IMR-90 (cell line): ENCODE measurements around the gene MRPL19. TPM values are rescaled to one million over a fixed set of nuclear protein-coding genes. Genes with fewer than 3 reads are reported as not detected.

Source experiments
- ATAC-seq: fragments of 200-7000 bp; cut with Tn5 transposase; 2 replicates; pipeline ENCODE4 v1.9.1; 2020; ENCODE audit warnings: low read depth, mild to moderate bottlenecking, moderate library complexity
- Bru-seq: library from RNA; stranded (reverse); fragments of 400-500 nt; gene quantifications from one replicate; lab custom pipeline; 2021; lab: Mats Ljungman, UMichigan
- BruChase-seq, 2 experiments: library from RNA; stranded (reverse); fragments of 400-500 nt; gene quantifications; one replicate each; lab custom pipeline; 2021; lab: Mats Ljungman, UMichigan
- BruUV-seq: library from RNA; stranded (reverse); fragments of 400-500 nt; replicated peaks from 2 replicates; lab custom pipeline; 2021; lab: Mats Ljungman, UMichigan
- CTCF ChIA-PET: fragments of 300-600 bp; formaldehyde crosslinking; extraction: SDS; loops from one replicate; lab custom pipeline; 2021; ENCODE audit warnings: antibody characterized with exemption; lab: Yijun Ruan, JAX
- POLR2A ChIA-PET: fragments of 300-600 bp; sonication (Branson Sonifier 250); formaldehyde crosslinking; loops from one replicate; lab custom pipeline; 2022; ENCODE audit warnings: antibody characterized with exemption; ENCODE audit not compliant: unreplicated experiment; lab: Charles Lee
- DNase-seq: peaks from one replicate; pipeline ENCODE4 v3.0.0; 2013
- H2AFZ ChIP-seq: replicated peaks from 2 replicates; pipeline ENCODE3; 2013; ENCODE audit warnings: low read length, mild to moderate bottlenecking; ENCODE audit not compliant: poor library complexity
- H2AK5ac ChIP-seq: 2 replicates; pipeline ENCODE4 v1.6.1; 2013; ENCODE audit warnings: low read depth, low read length, inconsistent platforms
- H2AK9ac ChIP-seq: replicated peaks from 2 replicates; pipeline ENCODE3; 2013; ENCODE audit warnings: mild to moderate bottlenecking, low read depth, low read length, moderate library complexity; ENCODE audit not compliant: poor library complexity
- H2BK120ac ChIP-seq: 2 replicates; pipeline ENCODE4 v1.6.1; 2013; ENCODE audit warnings: low read depth, low read length, inconsistent platforms
- H2BK15ac ChIP-seq: 3 replicates; pipeline ENCODE4 v1.6.1; 2013; ENCODE audit warnings: low read depth, low read length, inconsistent platforms
- H2BK20ac ChIP-seq: 2 replicates; pipeline ENCODE4 v1.6.1; 2013; ENCODE audit warnings: low read depth, mild to moderate bottlenecking, inconsistent platforms, low read length, moderate library complexity
- H2BK5ac ChIP-seq: 2 replicates; pipeline ENCODE4 v1.6.1; 2013; ENCODE audit warnings: mild to moderate bottlenecking, low read depth, low read length, inconsistent platforms; ENCODE audit not compliant: poor library complexity, severe bottlenecking
- H3K14ac ChIP-seq: replicated peaks from 2 replicates; pipeline ENCODE4 v1.6.1; 2013; ENCODE audit warnings: low read depth, low read length, inconsistent platforms
- H3K18ac ChIP-seq: 2 replicates; pipeline ENCODE4 v1.6.1; 2013; ENCODE audit warnings: low read depth, low read length, control low read depth
- H3K23ac ChIP-seq: 2 replicates; pipeline ENCODE4 v1.6.1; 2013; ENCODE audit warnings: low read depth, low read length, inconsistent platforms
- H3K27ac ChIP-seq: 2 replicates; pipeline ENCODE4 v1.5.1; 2013; ENCODE audit warnings: mild to moderate bottlenecking, control low read depth, low read length; ENCODE audit not compliant: insufficient read depth
- H3K27me3 ChIP-seq: 2 replicates; pipeline ENCODE4 v1.6.1; 2013; ENCODE audit warnings: low read length; ENCODE audit not compliant: control insufficient read depth, insufficient read depth
- H3K36me3 ChIP-seq: 2 replicates; pipeline ENCODE4 v1.6.1; 2013; ENCODE audit warnings: low read length, mixed read lengths; ENCODE audit not compliant: control insufficient read depth, insufficient read depth
- H3K4ac ChIP-seq: 2 replicates; pipeline ENCODE4 v1.6.1; 2013; ENCODE audit warnings: low read depth, low read length, inconsistent platforms
- H3K4me1 ChIP-seq: 2 replicates; pipeline ENCODE4 v1.6.1; 2013; ENCODE audit warnings: low read length, mixed read lengths; ENCODE audit not compliant: control insufficient read depth, insufficient read depth
- H3K4me2 ChIP-seq: 2 replicates; pipeline ENCODE4 v1.6.1; 2013; ENCODE audit warnings: low read depth, mild to moderate bottlenecking, control low read depth, low read length, moderate library complexity
- H3K4me3 ChIP-seq: 2 replicates; pipeline ENCODE4 v1.5.1; 2013; ENCODE audit warnings: low read depth, mild to moderate bottlenecking, control low read depth, low read length, moderate library complexity; ENCODE audit not compliant: insufficient read depth
- H3K56ac ChIP-seq: 2 replicates; pipeline ENCODE4 v1.6.1; 2013; ENCODE audit warnings: low read length, inconsistent platforms; ENCODE audit not compliant: insufficient read depth; ENCODE audit errors: extremely low read depth
- H3K79me1 ChIP-seq, 2 experiments: 2 replicates each; pipeline ENCODE4 v1.6.1; 2013; ENCODE audit warnings: low read length in 2 of 2, inconsistent platforms in 1 of 2, low read depth in 1 of 2
- H3K9ac ChIP-seq: 2 replicates; pipeline ENCODE4 v1.6.1; 2013; ENCODE audit warnings: low read depth, low read length, control low read depth
- H3K9me1 ChIP-seq: 2 replicates; pipeline ENCODE4 v1.6.1; 2013; ENCODE audit warnings: low read length, inconsistent platforms; ENCODE audit not compliant: insufficient read depth
- H3K9me3 ChIP-seq: 2 replicates; pipeline ENCODE4 v1.6.1; 2013; ENCODE audit warnings: low read length; ENCODE audit not compliant: control insufficient read depth, insufficient read depth
- H4K20me1 ChIP-seq: 2 replicates; pipeline ENCODE4 v1.6.1; 2013; ENCODE audit warnings: low read length, inconsistent platforms; ENCODE audit not compliant: insufficient read depth
- H4K5ac ChIP-seq: 2 replicates; pipeline ENCODE4 v1.6.1; 2013; ENCODE audit warnings: mild to moderate bottlenecking, low read depth, low read length, control low read depth
- H4K8ac ChIP-seq, 2 experiments: 2 replicates each; pipeline ENCODE4 v1.6.1; 2013; ENCODE audit warnings: low read depth in 2 of 2, low read length in 2 of 2, control low read depth in 1 of 2, inconsistent platforms in 1 of 2
- H4K91ac ChIP-seq: 2 replicates; pipeline ENCODE4 v1.6.1; 2013; ENCODE audit warnings: low read depth, low read length, inconsistent platforms; ENCODE audit not compliant: insufficient read depth
- CEBPB ChIP-seq: IDR thresholded peaks from 2 replicates; pipeline ENCODE4 v1.6.1; 2012; ENCODE audit warnings: low read depth, low read length, improper control_type of control experiment
- CHD1 ChIP-seq: IDR thresholded peaks from 2 replicates; pipeline ENCODE4 v1.6.1; 2012; ENCODE audit warnings: low read depth, low read length, improper control_type of control experiment
- ELK1 ChIP-seq: fragments of 150-350 bp; IDR thresholded peaks from 2 replicates; pipeline ENCODE4 v1.6.1; 2016; ENCODE audit warnings: low read depth, mild to moderate bottlenecking, low read length, moderate library complexity, borderline replicate concordance
- FOS ChIP-seq: fragments of 150-350 bp; IDR thresholded peaks from 2 replicates; pipeline ENCODE4 v1.6.1; 2016; ENCODE audit warnings: low read depth, low read length
- MAFK ChIP-seq: IDR thresholded peaks from 2 replicates; pipeline ENCODE4 v1.6.1; 2012; ENCODE audit warnings: low read depth, low read length, improper control_type of control experiment
- MAZ ChIP-seq: IDR thresholded peaks from 2 replicates; pipeline ENCODE4 v1.6.1; 2012; ENCODE audit warnings: low read depth, mild to moderate bottlenecking, low read length, improper control_type of control experiment, moderate library complexity, borderline replicate concordance
- MXI1 ChIP-seq: IDR thresholded peaks from 2 replicates; pipeline ENCODE4 v1.6.1; 2012; ENCODE audit warnings: low read depth, mild to moderate bottlenecking, low read length, moderate library complexity, borderline replicate concordance
- NFE2L2 ChIP-seq: fragments of 150-350 bp; IDR thresholded peaks from 2 replicates; pipeline ENCODE4 v1.6.1; 2016; ENCODE audit warnings: low read depth, mild to moderate bottlenecking, low read length
- POLR2A ChIP-seq: IDR thresholded peaks from 2 replicates; pipeline ENCODE4 v1.6.1; 2012; ENCODE audit warnings: mild to moderate bottlenecking, low read depth, low read length
- RAD21 ChIP-seq: IDR thresholded peaks from 2 replicates; pipeline ENCODE4 v1.6.1; 2012; ENCODE audit warnings: low read length, improper control_type of control experiment
- RFX5 ChIP-seq: IDR thresholded peaks from 2 replicates; pipeline ENCODE4 v1.8.0; 2012; ENCODE audit warnings: low read depth, mild to moderate bottlenecking, low read length, moderate library complexity
- SMC3 ChIP-seq: fragments of 150-350 bp; IDR thresholded peaks from 2 replicates; pipeline ENCODE4 v1.6.1; 2016; ENCODE audit warnings: low read depth, mild to moderate bottlenecking, antibody characterized with exemption, low read length, moderate library complexity
- USF2 ChIP-seq: fragments of 150-350 bp; IDR thresholded peaks from 2 replicates; pipeline ENCODE4 v1.6.1; 2017; ENCODE audit warnings: mild to moderate bottlenecking, antibody characterized with exemption, low read length, low read depth
- WGBS, 2 experiments: methylation state at CpG; one replicate each; pipeline versions ENCODE4 v1.1.5 to v1.1.7; 2013; ENCODE audit warnings: missing lambda C conversion rate in 2 of 2; ENCODE audit not compliant: insufficient read length in 1 of 2; ENCODE audit errors: extremely low coverage in 2 of 2; 5-methylcytosine and 5-hydroxymethylcytosine counted together
- dilution Hi-C: fragments of 300-500 bp; cut with HindIII; formaldehyde crosslinking; loops from one replicate; pipeline ENCODE4 v1.14.3; 2018; ENCODE audit warnings: low sequenced_read_pairs; ENCODE audit not compliant: unreplicated experiment
- in situ Hi-C: fragments of 300-500 bp; cut with MboI; formaldehyde crosslinking; loops from 3 replicates; pipeline ENCODE4 v1.14.3; 2019; ENCODE audit warnings: low sequenced_read_pairs, inconsistent platforms, mixed read lengths
- intact Hi-C: fragments of 100-400 bp; cut with micrococcal nuclease; formaldehyde crosslinking; loops from 2 replicates; pipeline ENCODE4 v1.10.0; 2022
- long read RNA-seq: library from polyadenylated mRNA; unstranded; transcript quantifications from one replicate; pipeline ENCODE4 v2.0.0, GENCODE V29; 2021; ENCODE audit not compliant: unreplicated experiment
- polyA plus RNA-seq, 3 experiments: library from polyadenylated mRNA; depleted of rRNA; stranded (reverse); fragments of >200 nt; gene quantifications; 2 replicates each; pipeline ENCODE4 v1.2.3, GENCODE V29; 2012; ENCODE audit warnings: low replicate concordance in 1 of 3
- total RNA-seq: library from RNA; depleted of rRNA; stranded (reverse); fragments of >200 nt; gene quantifications from 2 replicates; pipeline ENCODE4 v1.2.3, GENCODE V29; 2012; rRNA removed

Gene MRPL19
- total RNA-seq: 28.5 and 48.0 TPM in 2 replicates
- 23.4 and 24.8 TPM in 2 replicates for polyA plus RNA-seq (2012; rRNA removed)
- polyA plus RNA-seq (2012; cell fraction: cytosol; rRNA removed): 16.8 and 33.2 TPM in 2 replicates
- polyA plus RNA-seq (2012; cell fraction: nucleus; rRNA removed; ENCODE audit: low replicate concordance): 3.4 and 5.3 TPM in 2 replicates
- Bru-seq, nascent RNA: percentile 65 among the genes with signal in this experiment
- percentile 90 among the genes with signal in this experiment for BruChase-seq, experiment 1, labeled RNA remaining after a 6-hour chase
- BruChase-seq, experiment 2, labeled RNA remaining after a 2-hour chase: percentile 89 among the genes with signal in this experiment
- long read RNA-seq, transcript MRPL19-202 (6 exons, 3,479 nt): major isoform, 37 of 48 reads
- long read RNA-seq, partial matches to known transcripts: 3 of 48 reads
- long read RNA-seq, other reads (novel, unspliced or antisense): 5 of 48 reads

DNA sequence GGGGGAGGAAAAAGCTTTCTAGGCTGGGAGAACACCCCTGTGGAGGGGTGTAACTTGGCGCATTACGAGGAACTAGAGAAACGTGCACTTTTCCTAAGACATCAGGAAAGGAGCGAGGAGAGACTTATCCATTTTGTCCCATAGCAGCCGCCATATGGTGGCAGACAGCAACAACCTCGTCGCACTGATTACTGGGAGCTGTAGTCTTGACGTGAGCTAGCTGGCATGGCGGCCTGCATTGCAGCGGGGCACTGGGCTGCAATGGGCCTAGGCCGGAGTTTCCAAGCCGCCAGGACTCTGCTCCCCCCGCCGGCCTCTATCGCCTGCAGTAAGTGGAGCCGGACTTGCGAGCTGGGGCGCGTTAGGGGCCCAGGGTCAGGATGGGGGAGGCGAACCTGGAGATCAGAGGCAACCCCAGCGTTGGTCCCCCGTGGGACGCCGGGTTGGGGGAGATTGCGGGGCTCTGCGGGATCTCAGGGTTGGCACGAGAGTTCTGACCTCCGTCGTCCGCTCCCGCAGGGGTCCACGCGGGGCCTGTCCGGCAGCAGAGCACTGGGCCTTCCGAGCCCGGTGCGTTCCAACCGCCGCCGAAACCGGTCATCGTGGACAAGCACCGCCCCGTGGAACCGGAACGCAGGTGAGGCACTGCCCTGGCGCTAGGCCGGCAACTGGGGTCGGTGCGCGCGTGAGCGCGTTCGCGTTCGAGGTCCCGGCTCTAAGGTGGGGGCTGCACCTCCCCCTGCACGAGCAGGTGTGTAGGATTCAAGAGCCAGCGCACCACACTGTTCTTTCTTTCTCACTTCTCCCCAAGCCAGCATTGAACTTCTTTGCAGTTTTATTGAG, at the start of gene MRPL19:
TSS of gene MRPL19 (plus strand) at position 201 of the 843 bp plus-strand sequence. CDS start at position 226, 25 bp downstream.
- 0 out of 2 replicates have a peak within 1 kb of the TSS, but pooled peaks have one; percentile 28 for H2AK5ac ChIP-seq
- H3K4me3 ChIP-seq: peak within 1 kb of the TSS; percentile 66
- peak within 1 kb of the TSS; percentile 87 for H4K5ac ChIP-seq
- ChIA-PET CTCF (interaction anchor here (0.6 kb wide), 1 partner anchor 69 kb away, joined by 3 read pairs; no protein-coding TSS in a partner anchor), POLR2A (no interaction called here)
- no peaks in the 10 kb centered on the region for H3K4me1 ChIP-seq
- H2AFZ ChIP-seq: peak within 1 kb of the TSS; percentile 99
- ATAC-seq (peak; percentile 99), DNase-seq (peak; percentile 93)
- H3K14ac ChIP-seq: peak within 1 kb of the TSS; percentile 93
- H2BK120ac ChIP-seq: peak within 1 kb of the TSS; percentile 69
- peak within 1 kb of the TSS; percentile 67 for H3K27ac ChIP-seq
- H3K27me3 ChIP-seq: no peaks in the 10 kb centered on the region
- H4K8ac ChIP-seq: peak within 1 kb of the TSS; percentile 90 to 93
- H4K20me1 ChIP-seq: no peaks in the 10 kb centered on the region
- WGBS, 2 experiments: 1% methylated on average over 26 of the region's 60 CpGs; no CpG with 5 or more reads in 1 of the 2 experiments
- peak within 1 kb of the TSS; percentile 72; the same call in 1 of the 2 replicates for H3K56ac ChIP-seq
- peak within 1 kb of the TSS; percentile 88 for H2AK9ac ChIP-seq
- H2BK5ac ChIP-seq: peak within 1 kb of the TSS; percentile 53
- no peak within 1 kb of the TSS for H2BK15ac ChIP-seq
- intact Hi-C loops (loop anchor here (1.0 kb wide), 1 partner anchor 63 kb away; the partner anchor contains the start of gene GCFC2), in situ Hi-C loops (no loop called here), dilution Hi-C loops (loop anchor here (25.0 kb wide), 1 partner anchor 185 kb away; no protein-coding TSS in a partner anchor)
- peak within 1 kb of the TSS; percentile 17 for H3K18ac ChIP-seq
- H2BK20ac ChIP-seq: 0 out of 2 replicates have a peak within 1 kb of the TSS, but pooled peaks have one; percentile 38
- peak within 1 kb of the TSS; percentile 54 for H4K91ac ChIP-seq
- H3K4me2 ChIP-seq: peak within 1 kb of the TSS; percentile 68
- H3K4ac ChIP-seq: peak within 1 kb of the TSS; percentile 84
- peaks cover 12% of the 10 kb centered on the region for H3K36me3 ChIP-seq
- H3K9ac ChIP-seq: peak within 1 kb of the TSS; percentile 77
- 0 out of 2 replicates have a peak, but pooled peaks cover 5% of the 10 kb centered on the region for H3K9me1 ChIP-seq
- H3K9me3 ChIP-seq: no peaks in the 10 kb centered on the region
- H3K23ac ChIP-seq: peak within 1 kb of the TSS; percentile 61
- H3K79me1 ChIP-seq: peaks cover 4 to 32% of the 10 kb centered on the region in 2 experiments
- BruUV-seq: no TSS peak
- TF ChIP-seq SMC3 (no peak), POLR2A (peak; percentile 33; the same call in 1 of the 2 replicates), USF2 (no peak), MAFK (no peak), NFE2L2 (no peak), CHD1 (no peak), CEBPB (no peak; the same call in 1 of the 2 replicates), MAZ (no peak), MXI1 (peak; percentile 73), FOS (no peak), ELK1 (no peak), RAD21 (no peak), RFX5 (no peak)
